MM.1S (cell line): ENCODE results near the gene PAPPA.

ENCODE experiments used
- DNase-seq: peaks from one replicate; pipeline ENCODE4 v3.0.0-alpha.2; 2015
- H2AFZ ChIP-seq: fragments of 300-600 bp; sonication (generic); 2 replicates; pipeline ENCODE4 v1.6.0; 2016; ENCODE audit warnings: antibody characterized with exemption, low read length
- H3F3A ChIP-seq: fragments of 300-600 bp; sonication (generic); 2 replicates; pipeline ENCODE4 v1.6.1; 2016; ENCODE audit warnings: mild to moderate bottlenecking, antibody characterized with exemption, low read length, moderate library complexity, mixed read lengths; ENCODE audit not compliant: insufficient read depth
- H3K27ac ChIP-seq: fragments of 300-600 bp; sonication (generic); 2 replicates; pipeline ENCODE4 v1.5.1; 2016; ENCODE audit warnings: mild to moderate bottlenecking, low read length
- H3K27me3 ChIP-seq: fragments of 300-600 bp; sonication (generic); replicated peaks from 2 replicates; pipeline ENCODE4 v1.6.0; 2016; ENCODE audit warnings: low read length; ENCODE audit not compliant: insufficient read depth
- H3K36me3 ChIP-seq: fragments of 300-600 bp; sonication (generic); replicated peaks from 2 replicates; pipeline ENCODE4 v1.6.1; 2016; ENCODE audit warnings: mild to moderate bottlenecking, low read length, mixed read lengths; ENCODE audit not compliant: insufficient read depth
- H3K4me1 ChIP-seq: fragments of 300-600 bp; sonication (generic); 2 replicates; pipeline ENCODE4 v1.6.1; 2016; ENCODE audit warnings: low read length, mixed read lengths
- H3K4me2 ChIP-seq: fragments of 300-600 bp; sonication (generic); 2 replicates; pipeline ENCODE4 v1.6.0; 2016; ENCODE audit warnings: low read depth, low read length
- H3K4me3 ChIP-seq: fragments of 300-600 bp; sonication (generic); 2 replicates; pipeline ENCODE4 v1.5.1; 2016; ENCODE audit warnings: low read length, mixed read lengths
- H3K79me2 ChIP-seq: fragments of 300-600 bp; sonication (generic); 2 replicates; pipeline ENCODE4 v1.6.1; 2016; ENCODE audit warnings: mixed run types, low read length, mixed read lengths
- H3K9ac ChIP-seq: fragments of 300-600 bp; sonication (generic); 2 replicates; pipeline ENCODE4 v1.6.1; 2016; ENCODE audit warnings: low read length, mixed read lengths
- H3K9me2 ChIP-seq: fragments of 300-600 bp; sonication (generic); replicated peaks from 2 replicates; pipeline ENCODE4 v1.6.1; 2016; ENCODE audit warnings: mild to moderate bottlenecking, low read length, mixed read lengths; ENCODE audit not compliant: insufficient read depth
- H3K9me3 ChIP-seq: fragments of 300-600 bp; sonication (generic); replicated peaks from 2 replicates; pipeline ENCODE4 v1.6.1; 2016; ENCODE audit warnings: mild to moderate bottlenecking, low read length, mixed read lengths; ENCODE audit not compliant: insufficient read depth
- H4K20me1 ChIP-seq: fragments of 300-600 bp; sonication (generic); 2 replicates; pipeline ENCODE4 v1.6.1; 2016; ENCODE audit warnings: mild to moderate bottlenecking, low read length, moderate library complexity, mixed read lengths; ENCODE audit not compliant: insufficient read depth
- CTCF ChIP-seq: fragments of 300-600 bp; sonication (generic); IDR thresholded peaks from 2 replicates; pipeline ENCODE4 v1.5.1; 2016; ENCODE audit warnings: antibody characterized with exemption, low read length, mixed read lengths
- EZH2 ChIP-seq: fragments of 300-600 bp; sonication (generic); optimal IDR thresholded peaks from 2 replicates; pipeline ENCODE3; 2017; ENCODE audit warnings: low read depth, mild to moderate bottlenecking, antibody characterized with exemption, low read length, mixed read lengths
- EZH2phosphoT487 ChIP-seq: fragments of 300-600 bp; sonication (generic); IDR thresholded peaks from 2 replicates; pipeline ENCODE4 v1.6.1; 2018; ENCODE audit warnings: antibody characterized with exemption, low read length

The PAPPA gene

GRCh38 chr9:116133163-116133562, 20.4 kb upstream of the PAPPA start:
- Histone ChIP-seq H3K9me2 (no peaks in the 10 kb centered on the region), H3K4me3 (no peak overlapping the region), H3K27ac (no peak overlapping the region), H3K36me3 (no peaks in the 10 kb centered on the region), H3F3A (no peaks in the 10 kb centered on the region), H3K27me3 (no peaks in the 10 kb centered on the region), H2AFZ (no peak overlapping the region), H3K4me1 (no peaks in the 10 kb centered on the region), H4K20me1 (no peaks in the 10 kb centered on the region), H3K9ac (no peak overlapping the region), H3K4me2 (no peak overlapping the region), H3K79me2 (no peaks in the 10 kb centered on the region), H3K9me3 (no peaks in the 10 kb centered on the region)
- DNase-seq = no peak
- no peak for TF ChIP-seq EZH2
- no peak for TF ChIP-seq EZH2phosphoT487
- TF ChIP-seq CTCF = no peak

GRCh38 chr9:116134975-116135374, 18.6 kb upstream of the PAPPA start:
- no peaks in the 10 kb centered on the region for H3K9me3 ChIP-seq
- no peaks in the 10 kb centered on the region for H3K79me2 ChIP-seq
- H3K4me1 ChIP-seq = no peaks in the 10 kb centered on the region
- H3K4me3 ChIP-seq = no peak overlapping the region
- H3K9ac ChIP-seq = no peak overlapping the region
- no peaks in the 10 kb centered on the region for H3K27me3 ChIP-seq
- no peaks in the 10 kb centered on the region for H3K9me2 ChIP-seq
- no peak overlapping the region for H2AFZ ChIP-seq
- no peaks in the 10 kb centered on the region for H3K36me3 ChIP-seq
- no peaks in the 10 kb centered on the region for H3F3A ChIP-seq
- no peak overlapping the region for H3K27ac ChIP-seq
- H3K4me2 ChIP-seq = no peak overlapping the region
- TF ChIP-seq CTCF (no peak), EZH2phosphoT487 (no peak), EZH2 (no peak)
- no peak for DNase-seq
- no peaks in the 10 kb centered on the region for H4K20me1 ChIP-seq

- Histone ChIP-seq H3K36me3 (no peaks in the 10 kb centered on the region), H4K20me1 (no peaks in the 10 kb centered on the region), H3K4me2 (no peak overlapping the region), H3F3A (no peaks in the 10 kb centered on the region), H3K4me1 (no peaks in the 10 kb centered on the region), H3K9me2 (no peaks in the 10 kb centered on the region), H2AFZ (no peak overlapping the region), H3K9me3 (no peaks in the 10 kb centered on the region), H3K27me3 (no peaks in the 10 kb centered on the region), H3K27ac (no peak overlapping the region), H3K9ac (no peak overlapping the region), H3K79me2 (no peaks in the 10 kb centered on the region), H3K4me3 (no peak overlapping the region)
- DNase-seq = no peak
- TF ChIP-seq CTCF (no peak), EZH2phosphoT487 (no peak), EZH2 (no peak)
Measured at GRCh38 chr9:116137010-116137409, 16.6 kb upstream of the PAPPA start.
